Uterus (tissue), 2 donors: Measurements from ENCODE around the gene RINL.

Source experiments
- POLR2A ChIP-seq, 2 donors: fragments of 450-650 bp; IDR thresholded peaks; one replicate each; pipeline ENCODE4 v1.6.1; 2016; ENCODE audit warnings: antibody characterized with exemption in 2 of 2, mild to moderate bottlenecking in 1 of 2, moderate library complexity in 1 of 2
- TF ChIP-seq, protein P1 (sequence below), 4 experiments: fragments of 200-600 bp in 2 of 4; fragments of 450-650 bp in 2 of 4; sonication (generic) in 2 of 4; IDR thresholded peaks; one replicate each; pipeline ENCODE4 v1.5.1; 2016 to 2019; ENCODE audit warnings: antibody characterized with exemption in 4 of 4, mild to moderate bottlenecking in 2 of 4, moderate library complexity in 1 of 4

GRCh38 chr19:38891771-38892170 is 13.7 kb upstream of the RINL start:
- TF ChIP-seq, protein P1, sequence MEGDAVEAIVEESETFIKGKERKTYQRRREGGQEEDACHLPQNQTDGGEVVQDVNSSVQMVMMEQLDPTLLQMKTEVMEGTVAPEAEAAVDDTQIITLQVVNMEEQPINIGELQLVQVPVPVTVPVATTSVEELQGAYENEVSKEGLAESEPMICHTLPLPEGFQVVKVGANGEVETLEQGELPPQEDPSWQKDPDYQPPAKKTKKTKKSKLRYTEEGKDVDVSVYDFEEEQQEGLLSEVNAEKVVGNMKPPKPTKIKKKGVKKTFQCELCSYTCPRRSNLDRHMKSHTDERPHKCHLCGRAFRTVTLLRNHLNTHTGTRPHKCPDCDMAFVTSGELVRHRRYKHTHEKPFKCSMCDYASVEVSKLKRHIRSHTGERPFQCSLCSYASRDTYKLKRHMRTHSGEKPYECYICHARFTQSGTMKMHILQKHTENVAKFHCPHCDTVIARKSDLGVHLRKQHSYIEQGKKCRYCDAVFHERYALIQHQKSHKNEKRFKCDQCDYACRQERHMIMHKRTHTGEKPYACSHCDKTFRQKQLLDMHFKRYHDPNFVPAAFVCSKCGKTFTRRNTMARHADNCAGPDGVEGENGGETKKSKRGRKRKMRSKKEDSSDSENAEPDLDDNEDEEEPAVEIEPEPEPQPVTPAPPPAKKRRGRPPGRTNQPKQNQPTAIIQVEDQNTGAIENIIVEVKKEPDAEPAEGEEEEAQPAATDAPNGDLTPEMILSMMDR (IDR thresholded peaks at IDR 0.05): no peak
- no peak for TF ChIP-seq POLR2A (IDR thresholded peaks at IDR 0.05)
